NCI-H510A treated with DMSO at 0.1 percent for 48 hours (cell line): ENCODE results near the gene NTF3.
"Not testable (repeated sequence)": the region's sequence is repeated elsewhere in the genome, so short reads cannot be mapped to it uniquely, and the experiment has no call there.

ENCODE experiments used
- DNase-seq: peaks from one replicate; lab custom pipeline; 2025; lab: John Stamatoyannopoulos, UW

NTF3 gene

GRCh38 chr12:5534426-5535199, 102.7 kb downstream of the NTF3 start:
- no peak for DNase-seq

GRCh38 chr12:5535541-5535940, 103.6 kb downstream of the NTF3 start:
- no peak for DNase-seq

GRCh38 chr12:5537026-5537615, 105.2 kb downstream of the NTF3 start:
- not testable (repeated sequence) for DNase-seq

- no peak for DNase-seq
Measured at GRCh38 chr12:5537771-5538170, 105.9 kb downstream of the NTF3 start.
